KOPT-K1 (cell line): Measurements from ENCODE around the gene LAGE3.

Experiments used
- H3K27ac ChIP-seq: fragments of 200-600 bp; sonication (generic); 2 replicates; pipeline ENCODE4 v1.5.1; 2016; ENCODE audit warnings: antibody characterized with exemption, mild to moderate bottlenecking, low read depth, low read length; ENCODE audit not compliant: poor library complexity, severe bottlenecking
- H3K36me3 ChIP-seq: fragments of 200-600 bp; sonication (generic); 2 replicates; pipeline ENCODE4 v1.5.1; 2017; ENCODE audit warnings: antibody characterized with exemption, mild to moderate bottlenecking, low read length, moderate library complexity; ENCODE audit not compliant: insufficient read depth
- H3K9me3 ChIP-seq: fragments of 200-600 bp; sonication (generic); 2 replicates; pipeline ENCODE4 v1.5.1; 2017; ENCODE audit warnings: antibody characterized with exemption, low read length, mild to moderate bottlenecking; ENCODE audit not compliant: insufficient read depth, poor library complexity, severe bottlenecking

LAGE3 gene

GRCh38 chrX:154478728-154479622 lies at the start of gene LAGE3:
Gene LAGE3, minus strand, starts transcription at chrX:154479281. Its CDS starts 366 bp downstream, at chrX:154478915.
- Histone ChIP-seq H3K27ac (peak within 1 kb of the TSS; percentile 95), H3K9me3 (no peaks in the 10 kb centered on the region), H3K36me3 (peaks cover 7% of the 10 kb centered on the region)

- peaks cover 8% of the 10 kb centered on the region; the same call in 1 of the 2 replicates for H3K36me3 ChIP-seq
- H3K9me3 ChIP-seq = no peaks in the 10 kb centered on the region
- H3K27ac ChIP-seq = no peak overlapping the region
Measured at GRCh38 chrX:154526901-154527675, 48.0 kb upstream of the LAGE3 start.

- Histone ChIP-seq H3K9me3 (no peaks in the 10 kb centered on the region), H3K27ac (no peak overlapping the region), H3K36me3 (peaks cover 4% of the 10 kb centered on the region; the same call in 1 of the 2 replicates)
Measured at GRCh38 chrX:154525606-154526490, 46.8 kb upstream of the LAGE3 start.

- H3K36me3 ChIP-seq = no peaks in the 10 kb centered on the region
- no peak overlapping the region for H3K27ac ChIP-seq
- H3K9me3 ChIP-seq = no peaks in the 10 kb centered on the region
Measured at GRCh38 chrX:154519389-154519788, 40.3 kb upstream of the LAGE3 start.

GRCh38 chrX:154517101-154517781 lies 38.2 kb upstream of the LAGE3 start:
- no peaks in the 10 kb centered on the region for H3K36me3 ChIP-seq
- H3K9me3 ChIP-seq = no peaks in the 10 kb centered on the region
- H3K27ac ChIP-seq = no peak overlapping the region

GRCh38 chrX:154516656-154517100 lies 37.6 kb upstream of the LAGE3 start:
- Histone ChIP-seq H3K27ac (peak overlapping the region; percentile 59), H3K36me3 (no peaks in the 10 kb centered on the region), H3K9me3 (no peaks in the 10 kb centered on the region)

GRCh38 chrX:154515966-154516655 lies 37.0 kb upstream of the LAGE3 start, which contains the start of gene FAM3A:
Gene FAM3A, minus strand, starts transcription at chrX:154516232. Its CDS starts 460 bp downstream, at chrX:154515772.
- no peaks in the 10 kb centered on the region for H3K9me3 ChIP-seq
- peak within 1 kb of the TSS; percentile 78 for H3K27ac ChIP-seq
- no peaks in the 10 kb centered on the region for H3K36me3 ChIP-seq

- Histone ChIP-seq H3K9me3 (no peaks in the 10 kb centered on the region), H3K36me3 (no peaks in the 10 kb centered on the region), H3K27ac (peak overlapping the region; percentile 78)
Measured at GRCh38 chrX:154515090-154515965, 36.2 kb upstream of the LAGE3 start.

- Histone ChIP-seq H3K9me3 (no peaks in the 10 kb centered on the region), H3K36me3 (no peaks in the 10 kb centered on the region; the same call in 1 of the 2 replicates), H3K27ac (no peak overlapping the region)
Measured at GRCh38 chrX:154513716-154514115, 34.6 kb upstream of the LAGE3 start.

- H3K27ac ChIP-seq = no peak overlapping the region
- H3K9me3 ChIP-seq = no peaks in the 10 kb centered on the region
- no peaks in the 10 kb centered on the region; the same call in 1 of the 2 replicates for H3K36me3 ChIP-seq
Measured at GRCh38 chrX:154512879-154513553, 33.9 kb upstream of the LAGE3 start.

- no peaks in the 10 kb centered on the region for H3K9me3 ChIP-seq
- H3K27ac ChIP-seq = peak overlapping the region; percentile 43
- no peaks in the 10 kb centered on the region; the same call in 1 of the 2 replicates for H3K36me3 ChIP-seq
Measured at GRCh38 chrX:154511761-154512160, 32.7 kb upstream of the LAGE3 start.

GRCh38 chrX:154509455-154509854 lies 30.4 kb upstream of the LAGE3 start:
- no peaks in the 10 kb centered on the region for H3K9me3 ChIP-seq
- H3K36me3 ChIP-seq = peaks cover 5% of the 10 kb centered on the region; the same call in 1 of the 2 replicates
- H3K27ac ChIP-seq = no peak overlapping the region
